NT2/D1 (cell line): Measurements from ENCODE around the gene RPTOR.

Experiments
- DNase-seq: peaks from one replicate; pipeline ENCODE4 v3.0.0-alpha.2; 2011; ENCODE audit warnings: low read depth, low spot score
- H3K27me3 ChIP-seq: 2 replicates; pipeline ENCODE4 v1.6.0; 2011; ENCODE audit warnings: mild to moderate bottlenecking; ENCODE audit not compliant: insufficient read length, insufficient read depth
- H3K36me3 ChIP-seq: 2 replicates; pipeline ENCODE4 v1.6.1; 2011; ENCODE audit warnings: mild to moderate bottlenecking, low read length, mixed read lengths; ENCODE audit not compliant: insufficient read depth, insufficient read length
- H3K4me1 ChIP-seq: 2 replicates; pipeline ENCODE4 v1.5.1; 2011; ENCODE audit not compliant: insufficient read depth, insufficient read length
- H3K4me3 ChIP-seq: 2 replicates; pipeline ENCODE4 v1.5.1; 2011; ENCODE audit warnings: low read depth; ENCODE audit not compliant: insufficient read length
- H3K9ac ChIP-seq: 2 replicates; pipeline ENCODE4 v1.6.0; 2011; ENCODE audit warnings: low read depth; ENCODE audit not compliant: insufficient read length
- H3K9me3 ChIP-seq: 2 replicates; pipeline ENCODE4 v1.5.1; 2011; ENCODE audit warnings: mild to moderate bottlenecking, low read length; ENCODE audit not compliant: insufficient read depth
- SUZ12 ChIP-seq: IDR thresholded peaks from 2 replicates; pipeline ENCODE4 v1.6.1; 2011; ENCODE audit not compliant: insufficient read length, insufficient read depth; ENCODE audit errors: extremely low read depth
- YY1 ChIP-seq: IDR thresholded peaks from 2 replicates; pipeline ENCODE4 v1.6.1; 2011; ENCODE audit not compliant: insufficient read length, insufficient read depth
- ZNF274 ChIP-seq: IDR thresholded peaks from 2 replicates; pipeline ENCODE4 v1.6.1; 2011; ENCODE audit warnings: mild to moderate bottlenecking, low read depth, low read length

RPTOR gene

DNA sequence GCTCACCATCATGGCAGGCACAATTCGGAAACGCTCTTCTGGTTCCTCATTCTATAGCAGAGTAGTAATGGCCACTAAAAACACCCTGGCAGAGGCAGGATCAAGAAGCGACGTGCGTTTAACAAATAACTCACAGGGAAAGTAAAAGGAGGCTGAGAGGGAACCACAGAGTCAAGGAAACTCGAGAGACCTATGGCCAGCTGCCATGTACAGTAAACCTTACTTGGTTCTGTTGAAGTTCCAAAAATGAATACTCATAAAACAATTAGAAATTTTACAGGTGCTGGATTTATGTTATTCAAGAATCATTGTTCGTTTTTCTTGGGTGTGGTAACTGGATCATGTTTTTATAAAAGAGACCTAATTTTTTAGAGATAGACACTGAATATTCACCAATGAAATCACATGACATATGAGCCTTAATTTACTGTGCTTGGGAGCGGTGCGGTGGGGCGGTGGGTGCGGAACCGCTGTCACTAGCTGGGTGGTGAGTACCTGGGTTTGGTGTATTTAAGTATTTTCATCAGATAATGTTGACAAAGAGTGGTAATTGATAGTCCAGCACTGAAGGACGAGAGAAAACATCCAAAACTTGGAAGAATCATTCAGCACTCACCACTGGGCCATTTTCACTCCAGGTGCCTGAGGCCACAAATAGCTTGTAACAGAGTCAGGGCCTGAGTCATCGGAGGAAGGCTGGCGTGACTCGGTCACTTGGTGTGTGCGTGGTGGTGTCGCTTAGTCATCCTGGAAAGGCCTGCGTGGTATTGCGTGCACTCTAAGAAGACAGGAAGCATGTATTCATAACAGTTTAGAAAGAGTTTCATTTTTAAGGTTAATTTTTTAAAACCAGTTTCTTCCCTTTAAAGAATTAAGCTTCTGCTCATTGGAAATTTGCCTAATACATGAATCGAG lies 311.6 kb downstream of the RPTOR start:
- TF ChIP-seq SUZ12, result no peak
- TF ChIP-seq ZNF274, result no peak
- TF ChIP-seq YY1, result no peak
- no peak for DNase-seq
- H3K9ac ChIP-seq, result no peak overlapping the region
- H3K9me3 ChIP-seq, result no peaks in the 10 kb centered on the region
- no peak overlapping the region for H3K4me3 ChIP-seq
- H3K36me3 ChIP-seq, result peaks cover 26% of the 10 kb centered on the region
- H3K27me3 ChIP-seq, result no peaks in the 10 kb centered on the region
- H3K4me1 ChIP-seq, result peaks cover 27% of the 10 kb centered on the region

DNA sequence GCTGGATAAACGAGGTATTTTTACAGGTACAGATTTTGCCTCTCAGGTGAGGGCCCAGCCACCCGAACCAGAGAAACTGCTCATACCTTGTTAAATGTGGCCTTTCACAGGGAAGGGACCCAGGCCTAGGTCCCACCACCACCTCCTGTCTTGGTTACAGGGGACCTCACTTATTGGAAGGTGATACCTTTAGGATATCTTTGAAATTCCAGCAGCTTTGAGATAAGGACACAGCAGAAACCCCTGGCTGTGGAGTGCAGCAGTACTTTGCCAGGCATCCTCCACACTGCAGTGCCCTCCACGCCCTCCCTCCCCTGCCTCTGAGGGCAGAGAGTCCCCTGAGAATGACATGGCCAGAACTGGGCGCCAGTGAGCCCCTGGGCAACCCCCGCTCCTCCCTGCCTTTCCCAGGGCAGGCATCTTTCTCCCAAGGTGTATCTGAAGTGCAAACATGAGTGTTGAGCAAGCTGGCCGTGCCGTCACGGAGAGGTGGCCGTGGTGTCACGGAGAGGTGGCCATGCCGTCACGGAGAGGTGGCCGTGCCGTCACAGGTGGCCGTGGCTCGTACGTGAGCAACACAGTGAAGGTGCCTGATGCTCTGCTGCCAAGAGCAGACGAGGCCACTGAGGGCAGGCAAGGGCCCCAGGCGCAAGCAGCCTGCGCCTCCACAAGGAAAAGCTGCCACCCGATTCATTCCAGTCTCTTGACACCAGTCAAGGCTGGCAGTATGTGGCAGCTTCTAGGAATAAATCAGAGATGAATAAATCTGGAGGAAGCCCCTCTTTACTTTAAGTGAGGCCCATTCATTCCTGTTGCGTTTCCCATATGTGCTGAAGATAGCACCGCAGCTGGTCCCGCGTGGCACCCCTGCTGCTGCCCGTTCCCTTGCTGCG lies 312.5 kb downstream of the RPTOR start:
- Histone ChIP-seq H3K9ac (no peak overlapping the region), H3K4me1 (peaks cover 30% of the 10 kb centered on the region), H3K9me3 (no peaks in the 10 kb centered on the region), H3K36me3 (peaks cover 29% of the 10 kb centered on the region), H3K27me3 (no peaks in the 10 kb centered on the region), H3K4me3 (no peak overlapping the region)
- TF ChIP-seq SUZ12, result no peak
- no peak for DNase-seq

DNA sequence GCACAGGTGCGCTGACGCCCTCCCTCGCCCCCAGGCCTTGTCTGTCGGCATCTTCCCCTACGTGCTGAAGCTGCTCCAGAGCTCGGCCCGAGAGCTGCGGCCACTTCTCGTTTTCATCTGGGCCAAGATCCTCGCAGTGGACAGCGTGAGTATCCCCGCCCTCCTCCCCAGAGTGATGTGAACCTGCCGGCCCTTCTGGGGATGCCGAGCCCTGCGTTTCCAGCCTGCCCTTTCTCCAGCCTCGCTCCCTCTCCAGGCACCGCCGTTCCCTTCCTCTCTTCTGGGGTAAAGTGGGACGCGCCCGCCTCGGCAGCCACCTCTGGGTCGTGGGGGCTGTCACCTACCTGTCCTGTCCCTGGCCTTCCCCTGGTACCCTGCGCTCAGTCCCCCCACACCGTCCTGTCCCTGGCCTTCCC lies 313.1 kb downstream of the RPTOR start:
- DNase-seq, result no peak
- Histone ChIP-seq H3K9me3 (no peaks in the 10 kb centered on the region), H3K36me3 (peaks cover 35% of the 10 kb centered on the region), H3K4me1 (peaks cover 25% of the 10 kb centered on the region), H3K27me3 (no peaks in the 10 kb centered on the region), H3K4me3 (no peak overlapping the region), H3K9ac (no peak overlapping the region)
- TF ChIP-seq YY1 (no peak), ZNF274 (no peak), SUZ12 (no peak)

DNA sequence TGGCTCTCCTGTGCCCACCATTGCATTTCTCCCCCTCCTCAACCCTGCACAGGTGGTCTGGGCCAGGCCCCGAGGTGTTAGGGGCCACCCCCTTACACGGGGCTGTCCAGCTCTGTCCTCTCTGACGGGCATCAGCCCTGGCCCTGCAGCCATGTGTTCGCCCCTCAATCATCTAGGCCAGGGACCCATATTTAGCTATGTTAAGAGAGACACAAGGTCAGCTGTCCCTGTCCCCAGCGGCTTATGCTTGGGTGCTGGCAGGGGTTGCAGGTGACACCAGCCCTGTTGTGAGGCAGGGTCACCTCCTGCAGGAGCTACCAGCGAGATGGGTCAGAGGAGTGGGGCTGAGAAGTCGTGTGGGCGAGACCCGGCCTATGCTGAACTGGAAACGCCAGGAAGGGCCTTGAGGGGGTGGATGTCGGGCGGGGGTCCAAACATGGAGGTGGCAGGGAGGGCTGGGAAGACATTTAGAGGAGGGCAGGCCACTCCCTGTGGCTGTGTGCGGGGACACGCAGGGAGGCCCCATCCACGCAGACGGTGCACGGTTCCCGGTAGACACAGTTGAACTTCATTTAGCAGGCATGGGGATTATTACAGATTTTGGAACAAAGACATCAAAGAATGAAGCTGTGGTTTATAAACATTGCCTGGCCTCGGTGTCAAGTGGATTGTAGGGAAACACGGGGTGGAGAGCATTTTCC lies 313.8 kb downstream of the RPTOR start:
- H3K9me3 ChIP-seq, result peaks cover 1% of the 10 kb centered on the region; the same call in 1 of the 2 replicates
- H3K36me3 ChIP-seq, result peaks cover 40% of the 10 kb centered on the region
- H3K4me3 ChIP-seq, result no peak overlapping the region
- DNase-seq, result no peak
- H3K4me1 ChIP-seq, result peaks cover 19% of the 10 kb centered on the region
- TF ChIP-seq SUZ12 (no peak), YY1 (no peak), ZNF274 (no peak)
- no peak overlapping the region for H3K9ac ChIP-seq
- no peaks in the 10 kb centered on the region for H3K27me3 ChIP-seq

DNA sequence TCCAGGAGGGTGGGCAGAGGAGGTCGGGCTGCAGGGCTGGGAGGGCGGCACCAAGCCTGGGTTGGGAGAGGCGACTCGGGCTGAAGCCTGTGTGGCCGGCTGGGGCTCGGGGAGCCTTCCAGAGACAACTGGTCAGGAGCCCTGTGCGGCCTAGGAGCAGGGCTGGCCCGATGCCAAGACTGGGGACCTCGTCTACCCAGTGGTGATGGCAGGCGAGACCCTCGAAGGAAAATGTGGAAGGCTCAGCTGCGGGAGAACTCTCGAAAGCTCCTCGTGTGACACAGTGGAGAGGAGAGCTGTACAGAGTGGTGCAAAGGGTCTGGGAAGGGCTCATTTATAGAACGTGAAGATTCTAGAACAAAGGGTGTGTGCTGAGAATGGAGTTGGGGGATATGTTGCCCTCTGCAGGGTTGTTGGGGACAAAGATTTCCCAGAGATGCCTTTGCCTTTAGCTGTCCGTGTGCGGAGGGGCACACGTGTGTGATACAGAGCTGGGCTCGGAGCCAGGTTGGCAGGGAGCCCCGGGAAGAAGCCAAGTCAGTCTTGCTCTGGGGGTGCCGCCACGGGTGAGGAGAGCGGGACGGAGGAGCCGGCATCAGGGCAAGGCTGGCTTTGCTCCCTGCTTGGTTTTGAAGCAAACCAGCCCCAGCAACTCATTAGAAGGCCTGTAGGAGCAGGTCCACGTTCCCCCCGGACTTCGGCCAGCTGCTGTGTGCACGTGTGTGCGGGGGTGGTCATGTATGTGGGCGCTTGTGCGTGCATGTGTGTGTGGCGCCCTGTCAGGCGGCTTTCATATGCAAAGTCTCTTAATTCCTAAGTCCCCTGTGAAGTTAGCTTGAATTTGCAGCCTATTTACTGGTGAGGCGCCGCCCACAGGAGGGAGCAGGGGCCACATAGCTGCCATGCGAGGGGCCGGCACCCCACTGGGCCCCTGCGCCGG lies 314.6 kb downstream of the RPTOR start:
- DNase-seq, result no peak
- TF ChIP-seq YY1, result no peak
- Histone ChIP-seq H3K36me3 (peaks cover 43% of the 10 kb centered on the region), H3K4me3 (no peak overlapping the region), H3K27me3 (no peaks in the 10 kb centered on the region), H3K9ac (peak overlapping the region; percentile 36), H3K4me1 (peaks cover 19% of the 10 kb centered on the region), H3K9me3 (peaks cover 6% of the 10 kb centered on the region; the same call in 1 of the 2 replicates)

DNA sequence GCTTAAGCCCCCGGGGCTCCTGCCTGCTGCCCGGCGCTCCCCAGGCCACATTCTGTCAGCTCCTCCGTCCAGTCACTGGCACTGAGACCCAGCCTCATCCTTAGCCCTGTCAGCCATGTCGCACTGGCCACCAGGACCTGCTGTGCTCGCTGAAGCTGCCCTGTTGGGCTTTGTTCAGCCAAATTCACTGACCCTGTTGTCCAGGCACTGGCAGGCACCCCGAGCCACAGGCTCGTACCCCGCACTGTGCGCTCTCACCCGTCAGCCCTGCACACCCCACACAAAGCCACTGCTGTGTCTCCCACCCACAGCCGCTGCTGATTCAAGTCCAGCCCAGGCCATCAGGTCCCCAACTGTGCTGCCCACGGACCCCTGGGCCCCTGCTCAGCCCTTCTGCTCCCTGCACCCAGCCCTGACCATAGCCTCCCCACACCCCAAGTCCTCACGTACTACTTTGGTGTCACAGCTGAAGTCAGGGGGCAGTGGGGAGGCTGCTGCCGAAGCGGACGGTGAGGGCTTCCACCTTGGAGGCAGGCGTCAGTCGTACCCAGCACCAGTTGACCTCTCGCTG lies 315.5 kb downstream of the RPTOR start:
- TF ChIP-seq ZNF274, result no peak
- no peak for TF ChIP-seq SUZ12
- no peak for TF ChIP-seq YY1
- H3K9ac ChIP-seq, result peak overlapping the region; percentile 45

More for the DNA sequence above, 315.5 kb downstream of the RPTOR start:
- H3K36me3 ChIP-seq, result peaks cover 43% of the 10 kb centered on the region
- H3K4me1 ChIP-seq, result peaks cover 19% of the 10 kb centered on the region
- DNase-seq, result no peak
- no peaks in the 10 kb centered on the region for H3K27me3 ChIP-seq
- H3K9me3 ChIP-seq, result peaks cover 6% of the 10 kb centered on the region; the same call in 1 of the 2 replicates
- H3K4me3 ChIP-seq, result no peak overlapping the region
